ENCODE measurements around the gene TAOK3. TPM values are rescaled to one million over a fixed set of nuclear protein-coding genes. Genes with fewer than 3 reads are reported as not detected.

Gene TAOK3
- total and polyA plus RNA-seq, 10 of the 15 experiments (the other 5 are each of a cell fraction or from before 2014, with no cell fraction given): 41.3 to 131 (median 57.8) TPM

GRCh38 chr12:118328486-118329330, 44.0 kb downstream of the TAOK3 start (continued):
- TF ChIP-seq E2F4 (IDR thresholded peaks at IDR 0.05; ENCODE audit: low read depth, low read length) (no peak), NFXL1 (IDR thresholded peaks at IDR 0.05; ENCODE audit: borderline replicate concordance) (no peak)

- H4K20me1 ChIP-seq (ENCODE audit: control insufficient read depth, insufficient read depth): no peaks in the 10 kb centered on the region
- no peak overlapping the region for H3K4me2 ChIP-seq (ENCODE audit: control insufficient read depth, insufficient read depth)
- no peaks in the 10 kb centered on the region for H3K36me3 ChIP-seq (ENCODE audit: control insufficient read depth in 2 of 2, insufficient read depth in 2 of 2, low read length in 1 of 2)
- ChIA-PET POLR2A (interaction anchor here (0.5 to 1.1 kb wide), 6 partner anchors 10 to 28 kb away, joined by 3 to 9 read pairs (median 3); no protein-coding TSS in a partner anchor), CTCF (interaction anchor here (1.1 to 2.0 kb wide), 3 partner anchors 10 to 48 kb away, joined by 3 to 8 read pairs (median 4); no protein-coding TSS in a partner anchor), SMC1A (ENCODE audit: uncharacterized antibody, unreplicated experiment) (interaction anchor here (0.8 to 2.0 kb wide), 5 partner anchors 11 to 20 kb away, joined by 3 to 7 read pairs (median 6); no protein-coding TSS in a partner anchor), RAD21 (ENCODE audit: unreplicated experiment) (interaction anchor here (0.9 kb wide), 1 partner anchor 27 kb away, joined by 3 read pairs; no protein-coding TSS in a partner anchor)
- no TSS peak for BruUV-seq (replicated peaks)
- no peak for DNase-seq (ENCODE audit: low read depth, low spot score)
- no peaks in the 10 kb centered on the region for H3K27me3 ChIP-seq (replicated peaks in 1 of 2; ENCODE audit: control insufficient read depth in 2 of 2, insufficient read depth in 2 of 2, low read length in 1 of 2)
- no peak overlapping the region for H3K4me3 ChIP-seq
- intact Hi-C loops (cut with micrococcal nuclease; ENCODE audit: unreplicated experiment): no loop called here
- peaks cover 3% of the 10 kb centered on the region; the same call in 2 of the 3 replicates for H3K9me3 ChIP-seq (replicated peaks; ENCODE audit: control insufficient read depth, insufficient read depth, low read length)
- H3K27ac ChIP-seq (ENCODE audit: control insufficient read depth, insufficient read depth): no peak overlapping the region
- H3K9ac ChIP-seq (ENCODE audit: control insufficient read depth, insufficient read depth, low read length): no peak overlapping the region
- H3K4me1 ChIP-seq (ENCODE audit: control insufficient read depth, insufficient read depth, low read length): peaks cover 18% of the 10 kb centered on the region
- in situ Hi-C loops (cut with MboI): no loop called here
- no peak overlapping the region for H2AFZ ChIP-seq (ENCODE audit: control insufficient read depth, low read depth, low read length)
- peaks cover 44% of the 10 kb centered on the region for H3K79me2 ChIP-seq (ENCODE audit: control insufficient read depth, insufficient read depth, low read length)
- TF ChIP-seq SKIL (IDR thresholded peaks at IDR 0.05; ENCODE audit: low read depth, poor library complexity, severe bottlenecking): no peak
- ATAC-seq: no peak
- FAIRE-seq: no peak
These were observed 45.3 kb downstream of the TAOK3 start for GRCh38 chr12:118327391-118327790.
